Progenitor cell of endocrine pancreas (in vitro differentiated cells): ENCODE measurements around the gene LYPD4. TPM values are rescaled to one million over a fixed set of nuclear protein-coding genes. Genes with fewer than 3 reads are reported as not detected.

Experiments
- DNase-seq: peaks from one replicate; pipeline ENCODE4 v3.0.0; 2021; ENCODE audit warnings: low spot score; ENCODE audit not compliant: unreplicated experiment
- H3K27ac Mint-ChIP-seq: 2 replicates; pipeline ENCODE4 v1.8.0; 2021; ENCODE audit warnings: mild to moderate bottlenecking, moderate library complexity, mixed read lengths
- H3K27me3 Mint-ChIP-seq: 2 replicates; pipeline ENCODE4 v1.8.0; 2021; ENCODE audit warnings: mixed read lengths
- H3K36me3 Mint-ChIP-seq: 2 replicates; pipeline ENCODE4 v1.8.0; 2022; ENCODE audit warnings: mixed read lengths; ENCODE audit not compliant: insufficient read depth
- H3K4me1 Mint-ChIP-seq: 2 replicates; pipeline ENCODE4 v1.8.0; 2021; ENCODE audit warnings: low read depth, mixed read lengths
- H3K4me3 Mint-ChIP-seq: 2 replicates; pipeline ENCODE4 v1.8.0; 2021; ENCODE audit warnings: low read depth, mild to moderate bottlenecking, moderate library complexity, mixed read lengths
- H3K9me3 Mint-ChIP-seq: 2 replicates; pipeline ENCODE4 v1.8.0; 2021; ENCODE audit warnings: low read depth, mixed read lengths
- CTCF ChIP-seq: fragments of 200-600 bp; sonication (generic); IDR thresholded peaks from one replicate; pipeline ENCODE4 v1.5.0; 2021; ENCODE audit warnings: antibody characterized with exemption, mild to moderate bottlenecking; ENCODE audit not compliant: unreplicated experiment
- total RNA-seq: library from RNA; stranded (reverse); gene quantifications from 2 replicates; pipeline ENCODE4 v1.2.1, GENCODE V29; 2021

LYPD4 gene
- total RNA-seq, 1 donor from 2014 or later, result not detected

- H3K27ac Mint-ChIP-seq, result peak overlapping the region; percentile 95
- H3K9me3 Mint-ChIP-seq, result no peaks in the 10 kb centered on the region
- H3K4me1 Mint-ChIP-seq, result peaks cover 29% of the 10 kb centered on the region
- peaks cover 4% of the 10 kb centered on the region for H3K27me3 Mint-ChIP-seq
- DNase-seq, result no peak
- no peak for TF ChIP-seq CTCF
- peak overlapping the region; percentile 87 for H3K4me3 Mint-ChIP-seq
- H3K36me3 Mint-ChIP-seq, result peaks cover 34% of the 10 kb centered on the region
Measured at GRCh38 chr19:41861116-41861768, 16.8 kb upstream of the LYPD4 start.

GRCh38 chr19:41860419-41861115, 16.1 kb upstream of the LYPD4 start:
- Mint-ChIP-seq H3K36me3 (peaks cover 32% of the 10 kb centered on the region), H3K27ac (peak overlapping the region; percentile 95), H3K9me3 (no peaks in the 10 kb centered on the region), H3K4me1 (peaks cover 29% of the 10 kb centered on the region), H3K27me3 (peaks cover 9% of the 10 kb centered on the region), H3K4me3 (peak overlapping the region; percentile 87)
- TF ChIP-seq CTCF, result no peak
- no peak for DNase-seq

- H3K27ac Mint-ChIP-seq, result peak within 1 kb of the TSS; percentile 99
- peaks cover 29% of the 10 kb centered on the region for H3K4me1 Mint-ChIP-seq
- peaks cover 16% of the 10 kb centered on the region for H3K27me3 Mint-ChIP-seq
- no peaks in the 10 kb centered on the region for H3K9me3 Mint-ChIP-seq
- TF ChIP-seq CTCF, result peak; percentile 68
- peaks cover 30% of the 10 kb centered on the region for H3K36me3 Mint-ChIP-seq
- peak within 1 kb of the TSS; percentile 87 for H3K4me3 Mint-ChIP-seq
- peak; percentile 96 for DNase-seq
Measured at GRCh38 chr19:41859618-41860418, 15.3 kb upstream of the LYPD4 start, which contains the start of gene RPS19. Gene RPS19 (plus strand): TSS chr19:41860255. CDS start chr19:41860775, 520 bp downstream.

- H3K4me1 Mint-ChIP-seq, result peaks cover 29% of the 10 kb centered on the region
- peaks cover 25% of the 10 kb centered on the region for H3K36me3 Mint-ChIP-seq
- DNase-seq, result no peak
- peak overlapping the region; percentile 99 for H3K27ac Mint-ChIP-seq
- H3K9me3 Mint-ChIP-seq, result no peaks in the 10 kb centered on the region
- peak overlapping the region; percentile 87 for H3K4me3 Mint-ChIP-seq
- TF ChIP-seq CTCF, result no peak
- H3K27me3 Mint-ChIP-seq, result peaks cover 22% of the 10 kb centered on the region
Measured at GRCh38 chr19:41859213-41859617, 14.7 kb upstream of the LYPD4 start.

GRCh38 chr19:41853768-41854167, 9.3 kb upstream of the LYPD4 start:
- H3K4me3 Mint-ChIP-seq, result no peak overlapping the region
- H3K36me3 Mint-ChIP-seq, result no peaks in the 10 kb centered on the region
- no peak for TF ChIP-seq CTCF
- H3K4me1 Mint-ChIP-seq, result no peaks in the 10 kb centered on the region
- H3K27ac Mint-ChIP-seq, result no peak overlapping the region
- H3K9me3 Mint-ChIP-seq, result no peaks in the 10 kb centered on the region
- H3K27me3 Mint-ChIP-seq, result peaks cover 61% of the 10 kb centered on the region
- no peak for DNase-seq
